SK-N-SH (cell line): ENCODE measurements around the gene HOXD10. TPM values are rescaled to one million over a fixed set of nuclear protein-coding genes. Genes with fewer than 3 reads are reported as not detected.

Source experiments
- CTCF ChIA-PET: fragments of 300-600, 350-600 bp; formaldehyde crosslinking; extraction: SDS; loops from one replicate; lab custom pipeline; 2021; lab: Yijun Ruan, JAX
- POLR2A ChIA-PET: fragments of 350-600 bp; sonication (Branson Sonifier 250); formaldehyde crosslinking; extraction: SDS; loops from one replicate; lab custom pipeline; 2020; ENCODE audit warnings: antibody characterized with exemption, inconsistent platforms; lab: Yijun Ruan, JAX
- DNase-seq: peaks from one replicate; pipeline ENCODE4 v3.0.0; 2012
- H2AFZ ChIP-seq: fragments of 200-600 bp; sonication (generic); 2 replicates; pipeline ENCODE4 v1.8.1; 2016; ENCODE audit warnings: antibody characterized with exemption, mild to moderate bottlenecking, low read depth
- H3F3A ChIP-seq: fragments of 200-600 bp; sonication (generic); replicated peaks from 2 replicates; pipeline ENCODE3; 2016; ENCODE audit warnings: antibody characterized with exemption, mild to moderate bottlenecking; ENCODE audit not compliant: insufficient read depth
- H3K27ac ChIP-seq, 2 experiments: fragments of 200-500 bp in 1 of 2; fragments of 200-600 bp in 1 of 2; sonication (Bioruptor generic) in 1 of 2; sonication (generic), shearing (Covaris generic) in 1 of 2; 2 replicates each; pipeline versions ENCODE4 v1.5.1 to v1.6.1; 2014 to 2016; ENCODE audit warnings: low read depth in 2 of 2, inconsistent platforms in 1 of 2, low read length in 1 of 2, mild to moderate bottlenecking in 1 of 2, mixed read lengths in 1 of 2
- H3K27me3 ChIP-seq: fragments of 200-600 bp; sonication (generic), shearing (Covaris generic); 2 replicates; pipeline ENCODE4 v1.6.1; 2016; ENCODE audit warnings: mixed run types; ENCODE audit not compliant: insufficient read depth
- H3K36me3 ChIP-seq, 2 experiments: fragments of 200-500 bp in 1 of 2; fragments of 200-600 bp in 1 of 2; sonication (Bioruptor generic) in 1 of 2; sonication (generic) in 1 of 2; replicated peaks in 1 of 2; 2 replicates each; pipeline versions ENCODE3 to v1.5.1; 2014 to 2016; ENCODE audit warnings: low read length in 1 of 2, mild to moderate bottlenecking in 1 of 2; ENCODE audit not compliant: insufficient read depth in 2 of 2, control insufficient read depth in 1 of 2
- H3K4me1 ChIP-seq, 2 experiments: fragments of 200-500 bp in 1 of 2; fragments of 200-600 bp in 1 of 2; sonication (Bioruptor generic) in 1 of 2; sonication (generic), shearing (Covaris generic) in 1 of 2; 2 replicates each; pipeline versions ENCODE4 v1.5.1 to v1.6.1; 2014 to 2016; ENCODE audit warnings: low read depth in 1 of 2, low read length in 1 of 2, mixed run types in 1 of 2; ENCODE audit not compliant: insufficient read depth in 2 of 2, control insufficient read depth in 1 of 2
- H3K4me2 ChIP-seq: fragments of 200-600 bp; sonication (generic), shearing (Covaris generic); 2 replicates; pipeline ENCODE4 v1.6.1; 2017; ENCODE audit warnings: mixed run types
- H3K4me3 ChIP-seq, 2 experiments: fragments of 200-500 bp in 1 of 2; fragments of 200-600 bp in 1 of 2; sonication (Bioruptor generic) in 1 of 2; sonication (generic), shearing (Covaris generic) in 1 of 2; 2 replicates each; pipeline versions ENCODE4 v1.5.1 to v1.8.1; 2014 to 2016; ENCODE audit warnings: low read depth in 2 of 2, inconsistent platforms in 1 of 2, low read length in 1 of 2, mild to moderate bottlenecking in 1 of 2, mixed read lengths in 1 of 2, moderate library complexity in 1 of 2
- H3K79me2 ChIP-seq: fragments of 200-600 bp; sonication (generic); 2 replicates; pipeline ENCODE4 v1.8.1; 2017; ENCODE audit warnings: mild to moderate bottlenecking; ENCODE audit not compliant: insufficient read depth
- H3K9ac ChIP-seq: fragments of 200-600 bp; sonication (generic); 2 replicates; pipeline ENCODE4 v1.6.1; 2017; ENCODE audit warnings: mixed run types
- H3K9me2 ChIP-seq: fragments of 200-600 bp; sonication (generic); 2 replicates; pipeline ENCODE4 v1.6.1; 2017; ENCODE audit warnings: mixed run types
- H3K9me3 ChIP-seq: fragments of 200-600 bp; sonication (generic); 2 replicates; pipeline ENCODE4 v1.6.1; 2017; ENCODE audit warnings: mixed run types, mild to moderate bottlenecking, moderate library complexity
- H4K20me1 ChIP-seq: fragments of 200-600 bp; sonication (generic); 2 replicates; pipeline ENCODE4 v1.6.1; 2017; ENCODE audit warnings: mild to moderate bottlenecking, mixed run types; ENCODE audit not compliant: insufficient read depth
- CHD2 ChIP-seq: fragments of 150-350 bp; IDR thresholded peaks from 2 replicates; pipeline ENCODE4 v1.6.1; 2018; ENCODE audit warnings: low read length; ENCODE audit not compliant: partially characterized antibody
- MEF2A ChIP-seq: IDR thresholded peaks from 2 replicates; pipeline ENCODE4 v1.4.0; 2012; ENCODE audit warnings: low read depth, borderline replicate concordance
- MXI1 ChIP-seq: IDR thresholded peaks from 2 replicates; pipeline ENCODE4 v1.6.1; 2012; ENCODE audit warnings: mild to moderate bottlenecking, low read depth, low read length, improper control_type of control experiment
- REST ChIP-seq: IDR thresholded peaks from 2 replicates; pipeline ENCODE4 v1.6.1; 2012; ENCODE audit warnings: mild to moderate bottlenecking, low read depth, low read length, moderate library complexity
- WGBS: methylation state at CpG from one replicate; pipeline ENCODE4 v1.1.6; 2017; ENCODE audit warnings: low lambda C conversion rate; 5-methylcytosine and 5-hydroxymethylcytosine counted together
- polyA plus RNA-seq, 3 experiments: library from polyadenylated mRNA; depleted of rRNA; stranded (reverse); fragments of >200 nt; gene quantifications; 2 replicates each; pipeline ENCODE4 v1.2.3, GENCODE V29; 2012

The HOXD10 gene
- polyA plus RNA-seq, 1 of the 3 experiments (the other 2 are of a cell fraction) = 0.10 TPM

DNA sequence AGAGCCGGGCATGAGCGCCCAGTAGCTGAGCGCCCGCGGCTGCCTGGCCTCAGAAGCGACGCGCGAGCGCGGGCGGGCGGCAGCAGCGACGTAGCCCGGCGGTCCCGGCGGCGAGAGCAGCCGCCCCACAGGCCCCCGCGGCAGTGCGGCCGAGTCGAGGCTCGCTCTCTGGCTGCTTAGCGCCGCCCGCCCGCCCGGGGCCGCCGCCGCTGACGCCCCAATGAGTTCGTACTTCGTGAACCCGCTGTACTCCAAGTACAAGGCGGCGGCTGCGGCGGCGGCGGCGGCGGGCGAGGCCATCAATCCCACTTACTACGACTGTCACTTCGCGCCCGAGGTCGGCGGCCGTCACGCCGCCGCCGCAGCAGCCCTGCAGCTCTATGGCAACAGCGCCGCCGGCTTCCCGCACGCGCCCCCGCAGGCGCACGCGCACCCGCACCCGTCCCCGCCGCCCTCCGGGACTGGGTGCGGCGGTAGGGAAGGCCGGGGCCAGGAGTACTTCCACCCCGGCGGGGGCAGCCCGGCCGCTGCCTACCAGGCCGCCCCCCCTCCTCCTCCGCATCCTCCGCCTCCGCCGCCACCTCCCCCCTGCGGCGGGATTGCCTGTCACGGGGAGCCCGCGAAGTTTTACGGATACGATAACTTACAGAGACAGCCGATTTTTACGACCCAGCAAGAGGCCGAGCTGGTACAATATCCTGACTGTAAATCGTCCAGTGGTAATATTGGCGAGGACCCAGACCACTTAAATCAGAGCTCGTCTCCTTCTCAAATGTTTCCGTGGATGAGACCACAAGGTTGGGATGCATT, 13.8 kb downstream of the HOXD10 start (continued):
- TF ChIP-seq CHD2 (no peak), MEF2A (no peak)

DNA sequence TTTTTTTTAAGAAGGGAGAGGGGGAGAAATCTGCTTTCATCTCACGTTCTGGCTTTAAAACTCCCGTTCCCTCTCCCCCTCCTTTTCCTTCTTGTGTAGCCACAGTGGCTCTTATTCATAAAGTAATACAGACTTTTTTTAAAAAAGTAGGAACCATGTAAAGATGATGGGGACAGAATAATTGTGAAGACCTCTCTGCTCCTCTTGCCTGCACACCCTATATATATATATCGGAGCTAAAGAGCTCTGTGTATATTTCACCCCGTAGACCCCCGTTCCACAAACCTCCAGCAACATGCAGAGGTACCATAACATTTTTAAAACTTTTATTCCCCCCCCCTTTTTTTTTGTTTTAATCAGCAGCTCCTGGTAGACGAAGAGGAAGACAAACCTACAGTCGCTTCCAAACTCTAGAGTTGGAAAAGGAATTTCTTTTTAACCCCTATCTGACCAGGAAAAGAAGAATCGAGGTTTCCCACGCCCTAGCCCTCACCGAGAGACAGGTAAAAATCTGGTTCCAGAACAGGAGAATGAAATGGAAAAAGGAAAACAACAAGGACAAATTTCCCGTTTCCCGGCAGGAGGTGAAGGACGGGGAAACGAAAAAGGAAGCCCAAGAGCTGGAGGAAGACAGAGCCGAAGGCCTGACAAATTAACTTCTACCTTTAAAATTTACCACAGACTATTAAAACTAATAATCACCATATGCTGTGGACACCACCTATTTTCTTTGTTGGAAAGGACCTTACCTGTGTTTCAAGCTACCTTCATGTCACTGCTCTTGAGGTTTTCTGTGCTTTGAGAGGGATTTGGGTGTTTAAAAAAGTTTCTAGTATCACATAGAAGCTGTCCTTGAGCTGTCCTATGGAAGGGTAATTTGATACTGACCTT, 14.6 kb downstream of the HOXD10 start:
- Histone ChIP-seq H3K27me3 (no peaks in the 10 kb centered on the region), H3K4me1 (peaks cover 32 to 44% of the 10 kb centered on the region in 2 experiments)
- POLR2A ChIA-PET = interaction anchor here (0.7 to 6.3 kb wide), 9 partner anchors 9 to 1262 kb away, joined by 3 to 45 read pairs (median 6); partner anchors contain the start of gene HOXD9

More for the DNA sequence above, 14.6 kb downstream of the HOXD10 start:
- Histone ChIP-seq H3K9me2 (no peaks in the 10 kb centered on the region), H3K9me3 (no peaks in the 10 kb centered on the region), H3K36me3 (no peaks in the 10 kb centered on the region), H3K27ac (peak overlapping the region; percentile 62 to 63), H3F3A (peaks cover 32% of the 10 kb centered on the region), H3K4me3 (peak overlapping the region; percentile 69), H3K9ac (peak overlapping the region; percentile 66), H2AFZ (peak overlapping the region; percentile 53; the same call in 1 of the 2 replicates), H3K79me2 (peaks cover 10% of the 10 kb centered on the region), H4K20me1 (no peaks in the 10 kb centered on the region), H3K4me2 (peak overlapping the region; percentile 81)
- CTCF ChIA-PET = interaction anchor here (0.8 to 26.1 kb wide), 18 partner anchors 9 to 1018 kb away, joined by 3 to 1047 read pairs (median 6); partner anchors contain the start of gene HOXD10
- WGBS = 21% methylated on average over 15 of the region's 15 CpGs
- no peak for DNase-seq
- 0 out of 2 replicates have a peak, but pooled peaks have one; percentile 9 for TF ChIP-seq MXI1
- TF ChIP-seq REST = no peak
